Cerebellar cortex (tissue), 1 donor: ENCODE measurements around the gene TMEM139.
A peak's percentile ranks its signal among the peaks of the same experiment; 100 is the strongest.

Source experiments
- DNase-seq: peaks from one replicate; pipeline ENCODE4 v3.0.0-alpha.2; 2015; ENCODE audit warnings: low spot score

TMEM139 gene

GRCh38 chr7:143284591-143285469 lies at the start of gene TMEM139:
TSS of gene TMEM139 (plus strand) at chr7:143284958. CDS start at chr7:143285958, 1,000 bp downstream.
- DNase-seq: no peak

- DNase-seq: no peak
Measured at GRCh38 chr7:143235561-143235960, 49.2 kb upstream of the TMEM139 start.

GRCh38 chr7:143236408-143236990 lies 48.3 kb upstream of the TMEM139 start:
- DNase-seq: no peak

GRCh38 chr7:143237366-143237765 lies 47.4 kb upstream of the TMEM139 start:
- no peak for DNase-seq

- no peak for DNase-seq
Measured at GRCh38 chr7:143238289-143238980, 46.3 kb upstream of the TMEM139 start.

- no peak for DNase-seq
Measured at GRCh38 chr7:143239813-143240212, 44.9 kb upstream of the TMEM139 start.

GRCh38 chr7:143240291-143241168 lies 44.2 kb upstream of the TMEM139 start:
- DNase-seq: peak; percentile 79

GRCh38 chr7:143242306-143242705 lies 42.5 kb upstream of the TMEM139 start:
- no peak for DNase-seq

GRCh38 chr7:143243111-143243510 lies 41.6 kb upstream of the TMEM139 start:
- DNase-seq: no peak

- no peak for DNase-seq
Measured at GRCh38 chr7:143243614-143244013, 41.1 kb upstream of the TMEM139 start.

- no peak for DNase-seq
Measured at GRCh38 chr7:143244321-143244720, 40.4 kb upstream of the TMEM139 start.

- DNase-seq: no peak
Measured at GRCh38 chr7:143245123-143245522, 39.6 kb upstream of the TMEM139 start.

GRCh38 chr7:143247372-143247771 lies 37.4 kb upstream of the TMEM139 start:
- no peak for DNase-seq

- DNase-seq: no peak
Measured at GRCh38 chr7:143248761-143249354, 35.9 kb upstream of the TMEM139 start.

- no peak for DNase-seq
Measured at GRCh38 chr7:143250199-143250598, 34.6 kb upstream of the TMEM139 start.

- no peak for DNase-seq
Measured at GRCh38 chr7:143250822-143251221, 33.9 kb upstream of the TMEM139 start.

- no peak for DNase-seq
Measured at GRCh38 chr7:143252006-143252405, 32.8 kb upstream of the TMEM139 start.

GRCh38 chr7:143255564-143255963 lies 29.2 kb upstream of the TMEM139 start:
- no peak for DNase-seq

GRCh38 chr7:143256325-143256724 lies 28.4 kb upstream of the TMEM139 start:
- no peak for DNase-seq

GRCh38 chr7:143256932-143257331 lies 27.8 kb upstream of the TMEM139 start:
- no peak for DNase-seq

- no peak for DNase-seq
Measured at GRCh38 chr7:143257501-143257900, 27.3 kb upstream of the TMEM139 start.
